ENCODE results near the gene KIRREL3.

KIRREL3 gene

DNA sequence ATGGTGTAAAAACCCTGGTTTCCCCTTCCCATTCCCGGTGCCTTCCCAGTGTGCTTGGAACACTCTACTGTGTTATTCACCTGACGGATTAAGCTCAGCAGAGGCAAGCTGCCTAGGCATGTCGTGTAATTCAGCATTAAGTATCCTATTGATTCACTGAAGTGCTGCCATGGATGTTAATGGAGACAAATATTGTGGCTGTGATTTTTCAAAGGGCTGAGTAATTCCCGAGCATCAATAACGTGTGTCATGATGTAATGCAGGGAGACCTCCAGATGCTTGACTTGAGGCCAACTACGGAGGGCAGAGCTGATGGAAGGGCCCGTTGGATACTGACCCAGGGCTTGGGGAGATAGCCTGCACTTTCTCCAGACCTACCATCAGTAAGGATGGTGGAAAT, 376.1 kb downstream of the KIRREL3 start:
- no peak for DNase-seq

DNA sequence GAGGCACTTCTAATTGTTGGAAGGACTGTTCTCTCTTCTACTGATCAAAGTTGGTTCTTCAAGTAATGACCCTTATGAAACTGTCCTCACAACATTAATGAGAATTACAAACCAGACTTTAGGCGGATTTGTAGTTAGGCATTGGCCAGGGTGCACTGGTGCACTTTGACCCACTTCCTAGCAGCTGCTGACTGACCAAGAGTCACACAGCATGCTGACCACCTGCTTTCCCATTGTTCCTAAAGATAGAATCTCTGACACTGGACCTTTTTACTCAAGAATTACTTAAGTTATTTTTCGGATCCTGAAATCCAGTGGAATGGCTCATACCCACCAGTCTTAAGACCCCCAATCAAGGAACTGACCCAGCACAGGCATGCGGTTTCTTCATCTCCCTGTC, 381.1 kb downstream of the KIRREL3 start:
- DNase-seq, result no peak

DNA sequence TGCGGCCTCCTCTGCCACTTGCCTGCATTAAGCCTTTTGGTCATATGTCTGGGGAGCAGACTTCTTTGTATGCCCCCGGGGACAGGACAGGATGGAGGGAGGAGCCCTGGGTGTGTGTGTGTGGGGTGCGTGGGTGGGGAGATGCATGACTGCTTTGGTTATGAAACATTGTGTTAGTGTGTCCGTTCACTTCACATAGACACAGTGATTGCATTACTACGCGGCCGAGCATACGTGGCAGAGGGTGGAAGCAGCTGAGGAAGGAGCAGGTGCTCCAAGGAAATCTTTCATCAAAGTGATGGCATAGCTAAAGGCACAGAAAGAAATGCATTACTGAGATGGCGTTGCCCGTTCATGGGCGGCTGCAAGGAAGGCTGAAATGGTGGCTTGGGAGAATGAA, 384.7 kb downstream of the KIRREL3 start:
- DNase-seq, result no peak

DNA sequence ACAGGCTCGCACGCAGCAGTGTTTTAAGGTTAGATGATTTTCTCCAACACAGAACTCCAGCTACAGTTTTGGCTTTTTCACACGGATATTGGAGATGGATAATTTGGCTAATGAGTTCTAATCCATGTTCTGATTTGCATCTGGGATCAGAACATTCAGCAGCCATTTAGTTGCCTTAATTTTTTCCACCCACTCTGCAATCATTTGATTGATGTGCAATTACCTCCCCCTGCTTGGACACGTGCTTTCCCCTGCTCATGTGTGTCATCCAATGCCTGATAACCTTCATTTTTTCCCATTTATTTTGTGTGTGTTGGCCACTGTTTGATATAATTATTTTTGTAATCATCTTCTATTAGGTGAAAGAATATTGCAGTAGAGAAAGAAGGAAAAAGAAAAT, 387.3 kb downstream of the KIRREL3 start:
- no peak for DNase-seq

DNA sequence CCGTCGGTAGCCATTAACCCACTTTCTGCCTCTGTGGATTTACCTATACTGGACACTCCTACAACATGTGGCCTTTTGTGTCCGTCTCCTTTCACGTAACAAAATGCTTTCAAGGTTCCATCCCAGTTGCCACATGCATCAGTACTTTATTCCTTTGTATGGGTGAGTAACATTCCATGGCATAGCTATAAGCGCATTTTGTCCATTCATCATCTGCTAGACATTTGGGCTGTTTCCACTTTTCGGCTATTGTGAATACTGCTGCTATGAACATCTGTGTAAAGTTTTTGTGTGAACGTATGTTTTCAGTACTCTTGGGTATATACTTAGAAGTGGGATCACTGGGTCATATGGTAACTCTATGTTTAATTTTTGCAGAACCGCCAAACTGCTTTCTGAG, 387.9 kb downstream of the KIRREL3 start:
- DNase-seq, result no peak

DNA sequence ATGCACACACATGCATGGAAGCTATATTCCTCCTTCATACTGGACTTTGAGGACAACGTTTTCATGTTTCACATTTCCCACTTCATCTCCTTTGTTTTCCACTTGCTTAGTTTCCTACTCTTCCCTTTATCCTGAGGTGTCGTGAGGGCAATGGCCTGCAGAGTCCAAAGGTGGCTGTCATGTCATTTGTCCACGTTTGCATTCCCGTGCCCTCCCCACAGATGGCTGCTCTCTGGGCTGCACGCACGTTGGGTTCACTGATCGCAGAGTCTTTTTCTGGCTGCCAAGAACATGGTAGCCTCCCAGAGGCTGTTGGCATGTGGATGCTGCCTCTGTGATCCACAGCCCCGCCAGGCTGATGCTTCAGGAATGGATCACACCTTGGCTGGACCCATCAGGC, 389.1 kb downstream of the KIRREL3 start:
- DNase-seq, result no peak

DNA sequence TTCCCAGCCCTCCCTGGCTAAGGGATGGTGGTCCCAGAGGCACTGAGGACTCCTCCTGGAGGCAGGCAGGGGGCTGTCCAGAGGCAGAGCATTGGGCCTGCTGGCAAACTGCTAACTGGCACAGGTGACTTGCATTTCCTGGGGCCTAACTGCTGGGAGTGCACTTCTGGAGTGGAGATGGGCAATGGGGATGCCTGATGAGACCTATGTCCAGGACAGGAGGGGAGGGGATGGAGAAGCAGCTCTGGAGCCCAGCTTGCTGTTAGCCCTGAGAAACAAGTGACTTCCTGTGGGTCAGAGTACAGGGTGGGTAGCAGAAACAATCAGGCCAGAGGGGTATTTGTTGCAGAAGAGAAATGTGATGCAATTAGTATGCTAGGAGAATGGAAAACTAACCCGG, 391.9 kb downstream of the KIRREL3 start:
- no peak for DNase-seq

DNA sequence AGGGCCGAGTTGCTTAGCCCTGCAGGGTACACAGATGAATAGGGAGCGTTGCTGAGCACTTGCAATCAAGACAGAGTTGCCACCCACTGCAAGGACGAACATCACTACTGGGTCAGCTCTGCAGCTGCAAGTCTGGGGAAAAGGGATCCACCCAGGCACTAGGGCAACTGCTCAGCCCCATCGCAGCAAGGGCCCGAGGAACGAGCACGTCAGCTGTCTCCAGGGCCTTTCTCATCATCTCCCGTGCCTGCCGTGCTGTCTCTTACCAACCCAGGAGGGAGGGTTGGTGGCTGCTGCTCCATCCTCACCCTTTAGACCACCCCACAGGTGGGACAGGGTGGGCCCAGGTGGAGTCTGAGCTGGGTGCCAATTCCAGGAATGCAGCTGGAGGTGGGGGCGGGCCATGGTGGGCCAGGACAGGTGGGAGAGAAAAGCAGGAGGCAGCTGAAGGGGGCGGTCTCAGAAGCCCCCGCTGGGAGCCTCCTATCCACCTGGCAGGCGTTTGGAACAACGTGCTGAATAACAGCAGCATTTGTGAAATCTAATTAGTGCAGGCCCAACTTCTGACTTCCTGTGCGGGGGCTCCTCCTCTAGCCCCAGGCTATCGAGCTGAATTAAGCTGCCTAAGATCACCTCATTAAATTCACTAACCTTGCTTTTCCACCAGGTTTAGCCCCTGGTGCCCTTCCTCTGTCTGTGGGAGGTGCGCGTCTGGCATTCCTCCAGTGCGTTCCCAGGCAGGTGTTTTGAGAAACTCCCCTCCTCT, 392.6 kb downstream of the KIRREL3 start:
- DNase-seq, result no peak

DNA sequence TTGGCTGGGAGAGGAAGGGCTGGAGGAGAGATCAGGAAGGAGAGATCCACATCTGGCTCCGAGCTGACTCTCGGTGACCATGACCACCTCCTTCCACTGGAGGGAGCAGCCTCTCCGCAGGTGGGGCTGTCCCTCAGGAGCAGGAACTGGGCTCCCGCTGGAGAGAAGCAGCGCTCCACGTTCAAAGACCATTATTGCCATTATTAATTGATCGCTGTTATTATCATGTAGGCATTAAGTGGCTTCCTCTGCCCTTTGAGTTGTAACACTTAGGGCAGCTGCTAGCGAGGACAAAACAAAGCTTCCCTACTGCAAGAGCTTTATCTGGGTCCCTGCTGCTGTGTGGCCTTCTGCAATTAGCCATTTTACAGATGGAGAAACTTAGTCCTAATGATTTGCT, 393.2 kb downstream of the KIRREL3 start:
- peak; percentile 11 to 14 for DNase-seq

DNA sequence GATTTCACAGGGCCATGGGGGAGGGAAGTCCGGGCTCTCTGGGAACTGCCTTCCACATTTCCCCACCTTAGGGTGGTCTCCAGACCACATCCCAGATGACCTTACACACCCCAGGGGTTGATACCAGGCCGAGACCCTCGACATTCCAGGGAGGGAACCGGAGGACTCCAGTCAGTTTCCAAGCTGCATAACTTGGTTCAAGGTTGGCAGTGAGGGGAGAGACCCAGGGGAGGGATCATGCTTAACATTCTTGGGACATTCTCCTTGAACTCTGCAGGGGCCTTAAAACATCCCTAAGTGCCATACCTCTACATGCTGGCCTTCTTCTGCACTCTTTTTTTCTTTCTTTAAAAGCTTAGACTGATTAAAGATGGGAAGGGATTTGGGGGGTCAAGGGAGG, 394.1 kb downstream of the KIRREL3 start:
- no peak for DNase-seq

DNA sequence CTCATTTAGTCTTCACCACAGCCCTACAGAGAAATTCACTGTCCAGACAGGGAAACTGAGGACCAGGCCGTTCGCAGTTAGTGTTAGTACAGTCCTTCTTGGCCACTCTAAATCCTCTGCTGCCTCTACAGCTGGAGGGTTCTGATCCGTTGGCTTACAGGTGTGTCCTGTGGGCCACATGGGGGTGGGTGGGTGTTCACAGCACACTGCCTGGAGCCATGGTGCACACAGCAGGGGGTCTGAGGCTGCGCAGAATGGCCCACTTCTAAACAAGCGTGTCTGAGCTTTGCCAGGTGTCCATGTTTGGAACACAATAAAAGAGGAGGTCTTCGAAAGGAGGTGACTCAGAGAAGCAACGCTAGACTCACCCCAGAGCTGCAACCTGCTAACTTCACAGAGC, 396.1 kb downstream of the KIRREL3 start:
- no peak for DNase-seq

DNA sequence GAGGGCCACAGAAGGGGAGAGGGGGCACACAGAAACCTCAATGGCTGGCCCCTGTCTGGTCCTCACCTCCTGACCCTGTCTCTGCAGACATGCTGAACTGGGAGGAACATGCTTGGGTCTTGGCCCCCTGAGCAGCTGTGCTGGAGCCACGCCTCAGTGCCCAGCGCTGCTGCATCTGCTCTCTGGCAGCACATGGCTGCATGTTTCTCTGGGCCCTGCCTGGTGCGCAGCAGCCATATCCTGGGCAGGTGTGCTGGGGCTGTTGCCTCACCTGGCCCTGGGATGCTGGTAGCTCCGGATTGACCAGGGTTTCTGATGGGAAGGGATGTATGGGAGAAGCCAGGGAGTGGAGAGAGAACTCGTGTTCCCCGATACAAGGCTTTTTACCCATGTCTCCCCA, 397.1 kb downstream of the KIRREL3 start:
- no peak for DNase-seq

DNA sequence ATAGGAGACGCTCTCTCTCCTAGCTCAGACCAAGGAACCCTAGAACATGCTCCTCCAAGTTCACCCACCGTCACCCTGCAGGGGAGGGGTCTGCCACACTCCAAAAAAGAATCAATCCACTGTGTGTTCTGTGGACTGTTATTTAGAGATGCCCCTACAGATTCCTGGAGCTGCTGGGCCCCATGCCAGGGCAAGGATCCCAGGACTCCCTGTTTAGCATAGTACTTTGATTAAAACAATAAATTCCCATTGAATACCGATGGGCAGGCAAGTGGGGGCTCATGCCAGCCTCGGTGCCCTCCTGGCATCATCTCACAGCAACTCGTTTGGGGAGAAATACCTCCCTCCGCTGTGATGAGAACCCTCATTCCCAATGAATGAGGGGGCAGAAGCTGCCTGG, 397.6 kb downstream of the KIRREL3 start:
- DNase-seq, result no peak

DNA sequence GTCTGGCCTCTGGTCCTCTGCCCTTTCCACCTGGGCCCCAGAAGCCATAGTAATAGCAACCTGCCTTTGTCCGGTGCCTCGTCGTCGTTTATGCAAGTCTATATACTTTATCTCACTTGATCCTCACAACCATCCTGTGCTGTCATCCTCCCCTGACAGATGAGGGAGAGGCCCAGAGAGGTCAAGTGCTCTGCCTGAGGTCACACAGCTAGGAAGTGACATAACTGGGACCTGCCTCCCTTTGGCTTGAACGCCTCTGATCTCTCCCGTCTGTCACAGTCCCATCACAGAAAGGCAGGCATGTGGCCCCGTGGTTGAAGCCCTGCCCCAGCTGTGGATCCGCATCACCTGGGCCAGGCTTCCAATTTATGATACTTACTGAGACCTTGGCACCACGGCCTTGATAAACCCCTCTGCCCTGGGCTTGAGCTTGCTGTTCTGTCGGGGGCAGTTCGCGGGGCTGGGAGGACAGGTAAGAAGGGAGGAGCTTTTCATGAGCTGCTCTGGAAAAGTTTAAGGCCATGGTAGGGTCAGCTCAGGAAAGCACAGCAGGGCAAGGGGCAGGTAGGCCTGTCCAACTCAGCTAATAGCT, 398.1 kb downstream of the KIRREL3 start:
- no peak for DNase-seq

DNA sequence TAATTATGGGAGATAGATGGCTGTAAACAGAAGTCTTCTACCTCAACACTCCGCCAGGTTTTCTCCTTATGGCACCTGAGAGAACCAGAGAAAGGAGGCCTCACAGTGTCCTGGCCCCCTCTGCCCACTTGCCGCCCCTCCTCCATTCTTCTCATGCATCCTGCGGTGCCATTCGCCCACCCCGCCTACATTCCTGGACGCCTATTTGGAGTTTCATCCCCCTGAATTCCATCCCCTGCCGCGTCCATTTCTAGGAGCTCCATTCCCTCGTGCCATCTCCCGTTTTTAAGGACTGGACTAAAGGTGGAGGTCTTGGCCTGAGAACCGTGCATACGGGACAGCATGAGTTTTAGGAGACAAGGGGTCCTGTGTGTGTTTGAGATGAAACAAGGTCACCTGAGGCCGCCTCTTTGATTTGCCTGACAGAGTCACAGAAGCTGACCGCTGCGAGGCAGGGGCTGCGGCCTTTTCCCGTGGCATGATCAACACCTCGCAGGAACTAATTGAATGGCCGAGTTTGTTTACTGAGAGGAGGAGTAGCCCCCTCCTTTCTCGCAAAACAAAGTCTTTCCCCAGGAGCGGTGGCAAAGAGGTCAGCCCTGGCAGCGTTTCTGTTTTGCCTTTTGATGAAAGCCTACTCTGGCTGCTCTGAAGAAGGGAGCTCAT, 398.9 kb downstream of the KIRREL3 start:
- DNase-seq, result no peak

DNA sequence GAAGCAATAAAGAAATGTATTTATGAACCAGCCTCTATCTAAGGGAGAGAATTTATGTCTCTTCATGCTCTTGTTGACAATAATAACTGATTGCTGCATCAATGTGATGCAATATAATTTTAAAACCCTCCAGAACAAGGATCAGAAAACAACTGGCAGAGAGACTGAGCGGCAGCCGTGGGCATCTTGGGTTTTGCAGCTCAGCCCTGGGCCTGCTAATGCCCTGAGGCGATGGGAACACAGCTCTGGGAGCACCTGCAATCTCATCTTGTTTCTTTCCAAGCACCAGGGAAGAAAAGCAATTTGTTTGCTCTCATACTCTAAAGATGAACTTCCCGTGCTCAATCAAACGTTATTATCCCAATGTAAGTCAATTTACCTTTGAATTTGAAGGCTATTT, 399.4 kb downstream of the KIRREL3 start:
- DNase-seq, result no peak

DNA sequence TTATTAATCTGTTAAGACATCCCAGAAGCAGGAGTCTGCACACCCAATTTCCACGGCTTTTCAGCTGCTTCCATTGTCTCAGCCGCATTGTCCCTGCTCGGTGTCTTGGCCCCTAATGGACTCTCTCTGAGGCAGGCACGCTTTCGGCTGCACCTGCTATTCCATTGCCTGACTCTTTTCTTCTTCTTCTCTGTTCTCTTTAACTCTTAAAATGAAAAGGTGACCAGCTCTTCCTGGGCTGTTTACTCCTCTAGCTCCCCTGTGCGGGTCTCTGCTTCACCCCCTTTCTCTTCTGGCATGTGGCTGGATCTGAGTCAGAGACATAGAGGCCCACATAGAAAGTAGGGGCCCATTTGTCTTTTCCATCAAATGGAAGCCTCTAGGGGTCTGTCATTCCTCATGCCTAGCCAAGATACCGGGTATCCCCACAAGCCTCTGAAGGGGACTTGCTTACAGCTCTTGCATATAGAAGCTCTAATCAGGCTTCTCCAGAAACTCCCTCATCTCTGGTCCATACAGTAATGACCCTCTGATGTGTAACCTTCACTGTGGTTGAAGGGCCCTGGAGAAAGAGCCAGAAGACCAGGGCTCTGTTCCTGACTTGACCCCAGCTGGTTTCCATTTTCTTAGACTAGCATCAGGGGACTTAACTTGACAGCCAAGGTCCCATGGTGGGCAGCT, 401.2 kb downstream of the KIRREL3 start:
- DNase-seq, result no peak

DNA sequence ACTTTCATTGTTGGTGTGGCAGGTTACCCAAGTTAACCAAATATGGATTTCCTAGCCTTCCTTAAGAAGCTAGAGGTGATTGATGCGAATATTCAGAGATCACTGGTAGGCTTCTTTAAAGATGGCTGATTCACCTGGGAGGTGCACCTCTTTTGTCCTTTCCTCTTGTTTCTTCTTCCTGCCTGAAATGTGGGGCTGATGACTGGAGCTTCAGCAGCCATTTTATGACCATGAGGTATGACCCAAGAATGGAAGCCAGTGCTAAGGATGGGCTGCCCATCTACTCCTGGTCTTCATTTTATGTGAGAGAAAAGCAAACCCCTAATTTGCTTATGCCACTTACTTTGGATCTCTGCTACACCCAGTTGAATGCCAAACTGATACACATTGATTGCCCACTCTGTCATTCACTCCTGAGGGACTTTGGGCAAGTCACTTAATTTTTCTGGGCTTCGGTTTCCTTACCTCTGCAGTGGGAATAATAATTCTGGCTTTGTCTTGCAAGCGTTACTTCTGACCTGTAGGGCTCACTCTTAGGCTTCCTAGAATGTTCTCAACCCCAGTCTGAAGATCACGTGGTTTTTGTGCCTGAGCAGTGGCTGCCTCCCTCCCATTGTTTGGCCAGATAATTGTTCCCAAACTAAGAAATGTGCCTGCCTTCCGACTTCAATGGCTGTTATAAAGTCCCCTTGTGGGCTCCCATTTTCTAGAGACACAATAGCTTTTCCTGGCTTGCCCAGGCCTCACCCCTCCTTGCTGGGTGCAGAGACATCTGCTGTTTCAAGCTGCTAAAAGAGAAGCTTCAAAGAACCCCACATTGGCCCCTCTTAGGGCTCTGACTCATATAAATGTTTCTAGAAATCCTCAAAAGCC, 402.0 kb downstream of the KIRREL3 start:
- DNase-seq, result no peak

DNA sequence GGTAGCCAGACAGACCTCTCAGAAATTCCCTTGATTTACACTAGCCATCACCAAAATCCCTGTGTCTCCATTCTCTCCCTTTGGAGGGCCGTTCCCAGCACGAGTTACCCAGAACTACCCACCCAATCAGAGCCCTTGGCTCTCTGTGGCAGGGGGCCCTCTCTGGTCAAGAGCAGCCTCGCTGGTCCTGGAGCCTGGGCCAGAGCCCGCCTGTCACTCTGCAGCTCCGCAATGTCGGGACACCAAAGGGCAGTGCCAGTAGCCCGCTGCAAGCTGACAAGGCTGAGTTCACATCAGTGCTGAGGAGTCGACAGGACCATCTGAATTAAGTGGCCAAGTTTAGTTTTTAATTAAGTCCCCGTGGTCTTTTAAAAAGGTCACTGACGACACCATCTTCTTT, 403.5 kb downstream of the KIRREL3 start:
- no peak for DNase-seq

DNA sequence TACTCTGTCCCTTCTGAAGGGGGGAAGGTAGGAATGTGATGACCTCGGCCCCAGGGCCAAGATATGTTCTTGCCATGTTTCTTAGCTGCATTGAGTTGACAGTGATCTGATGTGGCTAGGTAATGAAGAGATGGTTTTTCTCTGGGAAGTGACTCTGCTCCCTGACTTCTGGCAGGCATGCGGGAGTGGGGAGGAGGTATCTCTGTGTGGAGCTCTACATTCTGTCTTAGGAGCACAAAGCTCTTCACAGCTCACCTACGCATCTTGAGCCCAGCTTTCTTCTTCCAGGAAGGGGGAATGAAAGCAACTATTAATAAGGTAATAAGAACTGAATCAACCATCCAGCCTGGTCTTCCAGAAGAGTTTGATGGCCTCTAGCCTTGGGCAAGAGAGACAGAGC, 404.1 kb downstream of the KIRREL3 start:
- no peak for DNase-seq

DNA sequence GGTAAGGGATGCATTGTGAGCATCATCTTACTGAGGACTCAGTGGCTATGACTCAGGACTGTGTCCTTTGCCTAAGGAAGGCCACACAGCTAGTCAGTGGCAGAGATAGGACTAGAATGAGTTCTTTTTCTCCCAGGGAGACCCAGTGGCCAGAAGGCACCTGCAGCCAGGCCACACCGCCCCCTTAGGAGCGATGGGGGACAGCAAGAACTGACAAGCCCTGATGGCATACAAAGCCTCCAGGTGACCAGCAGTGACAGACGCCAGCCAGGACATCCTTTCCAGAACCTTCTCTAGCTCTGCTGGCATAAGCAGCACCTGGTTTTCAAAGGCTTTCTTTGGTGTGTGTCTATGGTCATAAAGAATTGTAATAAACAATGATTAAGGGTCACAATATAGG, 405.0 kb downstream of the KIRREL3 start:
- no peak for DNase-seq

DNA sequence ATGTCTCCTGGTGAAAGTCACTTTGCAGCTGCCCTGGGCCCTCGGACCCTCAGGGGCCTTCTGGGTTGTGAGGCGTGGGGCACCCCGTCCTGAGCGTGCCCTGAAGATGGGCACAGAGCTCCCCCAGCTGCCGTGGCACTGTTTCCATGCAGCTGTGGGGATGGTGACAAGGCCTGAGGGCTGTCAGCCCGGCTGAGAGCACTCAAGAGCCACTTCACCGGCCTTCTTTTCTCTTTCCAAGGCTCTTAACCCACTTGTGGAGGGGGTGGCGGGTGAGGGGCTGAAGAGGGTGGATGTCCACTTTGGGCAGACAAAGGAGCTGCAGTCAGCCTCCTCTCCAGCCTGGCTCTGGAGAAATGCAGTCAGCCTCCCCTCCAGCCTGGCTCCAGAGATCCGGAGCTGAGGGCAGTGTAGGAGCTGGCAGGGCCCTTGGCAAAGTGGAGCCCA, 405.6 kb downstream of the KIRREL3 start:
- DNase-seq, result no peak
